Measurements from ENCODE around the gene DIAPH2.

- TF ChIP-seq POLR2A (IDR thresholded peaks at IDR 0.05; ENCODE audit: low read depth, low read length): no peak
- TF ChIP-seq POLR2AphosphoS5 (IDR thresholded peaks at IDR 0.05; ENCODE audit: low read depth, low read length): no peak
- no peak for TF ChIP-seq TAF1 (IDR thresholded peaks at IDR 0.05; ENCODE audit: borderline replicate concordance, low read depth, low read length)
Observed at GRCh38 chrX:96918864-96919263, 234.2 kb downstream of the DIAPH2 start.

Measured in GM12892 (cell line).